EH (cell line): ENCODE measurements around the gene ASCL5.
A peak's percentile ranks its signal among the peaks of the same experiment; 100 is the strongest.
"Not testable (repeated sequence)": the region's sequence is repeated elsewhere in the genome, so short reads cannot be mapped to it uniquely, and the experiment has no call there.

Experiments used
- DNase-seq: peaks from one replicate; pipeline ENCODE4 v3.0.0-alpha.2; 2015; ENCODE audit warnings: low read depth

The ASCL5 gene, protein sequence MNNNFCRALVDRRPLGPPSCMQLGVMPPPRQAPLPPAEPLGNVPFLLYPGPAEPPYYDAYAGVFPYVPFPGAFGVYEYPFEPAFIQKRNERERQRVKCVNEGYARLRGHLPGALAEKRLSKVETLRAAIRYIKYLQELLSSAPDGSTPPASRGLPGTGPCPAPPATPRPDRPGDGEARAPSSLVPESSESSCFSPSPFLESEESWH

GRCh38 chr1:201126832-201127754 is at the start of gene ASCL5:
TSS of gene ASCL5 (minus strand) at chr1:201127184. CDS start at chr1:201115372, 11,812 bp downstream.
- peak; percentile 36 for DNase-seq

- no peak for DNase-seq
These were observed 49.0 kb upstream of the ASCL5 start for GRCh38 chr1:201175820-201176500.

GRCh38 chr1:201173736-201174135 is 46.8 kb upstream of the ASCL5 start:
- no peak for DNase-seq

GRCh38 chr1:201172999-201173610 is 46.1 kb upstream of the ASCL5 start:
- no peak for DNase-seq

- DNase-seq = no peak
These were observed 45.3 kb upstream of the ASCL5 start for GRCh38 chr1:201172326-201172725.

DNA sequence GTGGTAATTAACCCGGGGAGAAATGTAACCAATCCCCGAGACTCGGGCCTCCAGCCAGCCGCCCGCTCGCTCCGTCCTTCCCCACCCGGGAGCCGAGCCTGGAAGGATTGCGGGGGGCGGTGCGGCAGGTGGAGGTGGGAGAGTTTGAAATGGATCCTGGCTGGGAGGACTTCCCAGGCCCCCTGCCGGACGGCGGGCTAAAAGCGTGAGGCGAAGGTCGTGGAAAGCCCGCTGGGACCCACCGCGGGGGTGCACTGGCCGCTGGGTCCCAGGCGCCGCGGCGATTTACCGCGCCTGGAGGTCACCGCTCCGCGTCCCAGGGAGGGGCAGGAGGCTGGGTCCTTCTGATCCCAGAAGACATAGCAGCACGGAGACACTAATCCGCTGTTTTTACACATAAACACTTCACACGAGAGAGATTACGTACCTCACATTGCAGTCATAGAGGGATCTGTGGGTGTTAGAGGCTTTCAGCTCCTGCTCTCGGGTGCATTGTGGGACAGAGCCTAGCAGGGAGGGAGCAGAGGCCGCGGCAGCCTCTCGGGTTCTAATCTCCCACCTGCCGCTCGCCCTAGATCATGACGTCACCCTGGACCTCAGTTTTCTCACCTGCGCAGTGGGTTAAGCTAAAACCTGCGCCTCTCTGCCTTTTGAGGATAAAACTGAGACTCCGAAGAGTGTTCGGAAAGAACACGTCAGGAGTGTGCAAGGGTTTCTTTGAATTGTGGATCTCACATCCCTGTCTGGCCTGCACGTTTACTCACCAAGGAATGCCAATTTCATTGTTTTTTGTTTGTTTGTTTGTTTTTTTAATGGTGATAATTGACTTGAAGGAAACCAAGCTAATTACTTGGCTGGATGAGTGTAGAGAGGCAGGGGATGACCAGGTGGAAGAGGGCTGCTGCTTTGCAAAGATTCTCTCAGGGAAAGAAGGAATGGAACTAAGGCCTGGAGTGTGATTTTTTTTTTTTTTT is 44.4 kb upstream of the ASCL5 start:
- peak; percentile 61 for DNase-seq

DNA sequence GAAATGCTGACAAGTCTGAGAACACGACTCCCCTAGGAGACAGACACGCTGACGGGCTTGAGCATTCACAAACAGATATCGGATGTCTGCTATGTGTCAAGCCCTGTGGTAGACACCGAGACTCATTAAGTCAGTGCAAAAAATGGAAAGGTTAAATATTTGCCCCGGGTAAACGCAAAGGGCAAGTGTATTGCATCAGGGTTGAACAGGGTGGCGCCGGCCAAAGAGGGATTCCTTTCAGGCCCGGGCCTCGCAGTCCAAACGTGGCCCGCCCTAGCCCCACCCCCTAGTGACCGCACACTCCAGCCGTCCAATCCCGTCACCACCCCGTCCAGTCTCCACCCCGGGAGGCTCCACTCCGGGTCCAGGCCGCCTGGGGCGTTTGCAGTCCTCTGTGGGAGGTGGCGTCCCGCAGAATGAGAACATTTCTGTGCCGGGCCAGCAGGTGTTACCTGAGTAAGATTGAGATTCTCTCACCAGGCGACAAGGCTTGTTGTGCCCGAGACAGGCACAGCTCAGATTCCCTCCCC is 43.6 kb upstream of the ASCL5 start:
- DNase-seq = peak; percentile 95

DNA sequence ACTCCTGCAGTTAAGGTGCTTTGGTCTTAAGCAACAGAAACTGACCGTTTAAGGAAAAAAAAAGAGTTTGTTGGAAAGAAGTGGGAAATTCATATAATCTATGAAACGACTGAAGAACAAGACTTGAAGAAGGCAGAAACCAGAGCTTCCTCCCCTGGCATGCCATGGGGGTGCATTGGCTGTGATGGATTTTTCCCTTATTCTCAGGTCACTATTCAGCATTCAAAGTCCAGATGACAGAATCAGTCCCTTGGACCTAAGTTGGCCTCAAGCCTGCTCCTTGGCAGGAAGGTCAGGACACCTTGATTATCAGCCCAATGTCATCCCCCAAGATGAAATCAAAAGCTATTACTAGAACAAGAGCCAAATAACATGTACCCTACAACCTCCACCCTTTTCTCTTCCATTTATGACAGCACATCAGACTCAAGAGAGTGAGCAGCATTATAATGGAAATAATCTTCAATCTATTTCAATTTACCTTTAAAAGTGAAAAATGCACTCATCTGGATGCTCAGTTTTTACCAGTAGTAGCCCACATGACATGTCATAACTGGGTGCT is 43.1 kb upstream of the ASCL5 start:
- no peak for DNase-seq

DNA sequence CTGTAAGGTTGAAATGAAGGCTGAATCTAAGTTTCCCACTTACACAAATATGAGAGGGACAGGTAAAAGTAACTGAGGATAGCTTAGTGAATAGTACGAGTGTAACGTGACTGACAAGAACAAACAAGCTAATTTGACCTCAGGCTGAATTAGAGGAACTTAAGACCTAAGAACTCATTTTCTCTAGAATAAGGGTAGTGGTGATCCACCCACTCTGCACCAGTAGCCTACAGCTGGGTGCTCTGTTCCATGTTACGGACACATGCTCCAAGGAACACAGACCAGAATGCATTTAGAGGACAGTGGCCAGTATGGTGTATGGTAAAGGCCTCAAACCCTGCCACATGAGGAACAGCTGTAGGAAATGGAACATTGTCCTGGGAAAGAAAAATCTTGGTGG is 42.2 kb upstream of the ASCL5 start:
- no peak for DNase-seq

DNA sequence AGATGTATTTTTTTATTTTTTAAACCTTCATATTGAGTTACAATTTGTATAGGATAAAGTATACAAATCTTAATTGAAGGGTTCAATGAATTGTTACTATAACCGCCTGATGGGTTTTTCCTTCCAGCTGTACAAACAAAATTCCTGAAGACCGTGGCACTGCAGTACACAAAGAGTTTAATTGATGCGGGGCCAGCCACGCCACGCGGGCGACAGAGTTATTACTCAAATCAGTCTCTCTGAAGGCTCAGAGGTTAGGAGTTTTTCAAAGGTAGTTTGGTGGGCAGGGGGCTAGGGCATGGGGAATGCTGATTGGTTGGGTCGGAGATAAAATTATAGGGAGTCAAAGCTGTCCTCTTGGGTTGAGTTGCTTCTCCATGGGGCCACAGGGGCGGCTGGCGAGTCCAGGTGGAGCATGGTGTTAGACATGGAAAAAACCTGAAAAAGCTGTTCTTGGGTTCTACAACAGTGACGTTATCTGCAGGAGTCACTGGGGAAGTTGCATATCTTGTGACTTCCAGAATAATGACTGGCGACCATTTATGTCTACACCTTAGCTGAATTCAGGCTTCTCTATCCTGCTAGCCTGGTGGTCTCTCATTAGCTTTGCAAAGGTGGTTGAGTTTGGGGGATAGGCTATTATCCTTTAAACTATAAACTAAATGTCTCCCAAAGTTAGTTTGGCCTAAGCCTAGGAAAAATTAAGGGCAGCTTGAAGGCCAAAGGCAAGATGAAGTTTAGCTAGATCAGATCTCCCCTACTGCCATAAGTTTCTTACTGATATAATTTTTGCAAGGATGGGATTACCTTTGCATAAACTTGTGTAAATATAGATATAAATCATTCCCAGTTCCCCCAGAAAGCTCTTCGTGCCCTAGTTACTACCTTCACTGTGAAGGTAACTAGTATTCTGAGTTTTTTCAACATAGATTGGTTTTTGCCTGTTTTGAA is 40.3 kb upstream of the ASCL5 start:
- no peak for DNase-seq

GRCh38 chr1:201164645-201165044 is 37.7 kb upstream of the ASCL5 start:
- peak; percentile 12 for DNase-seq

DNA sequence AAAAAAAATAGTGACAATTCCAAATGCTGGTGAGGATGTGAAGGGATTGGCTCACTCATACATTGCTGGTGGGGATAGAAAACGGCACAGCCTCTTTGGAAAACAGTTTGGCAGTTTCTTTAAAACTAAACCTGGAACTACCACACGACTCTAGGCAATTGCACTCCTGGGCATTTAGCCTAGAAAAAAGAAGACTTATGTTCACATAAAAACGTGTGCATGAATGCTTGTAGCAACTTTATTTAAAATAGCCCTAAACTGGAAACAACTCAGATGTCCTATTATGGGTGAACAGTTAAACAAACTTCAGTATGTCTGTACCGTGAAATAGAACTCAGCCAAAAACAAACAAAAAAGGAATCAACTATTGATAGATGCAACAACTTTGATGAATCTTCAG is 36.7 kb upstream of the ASCL5 start:
- no peak for DNase-seq

DNA sequence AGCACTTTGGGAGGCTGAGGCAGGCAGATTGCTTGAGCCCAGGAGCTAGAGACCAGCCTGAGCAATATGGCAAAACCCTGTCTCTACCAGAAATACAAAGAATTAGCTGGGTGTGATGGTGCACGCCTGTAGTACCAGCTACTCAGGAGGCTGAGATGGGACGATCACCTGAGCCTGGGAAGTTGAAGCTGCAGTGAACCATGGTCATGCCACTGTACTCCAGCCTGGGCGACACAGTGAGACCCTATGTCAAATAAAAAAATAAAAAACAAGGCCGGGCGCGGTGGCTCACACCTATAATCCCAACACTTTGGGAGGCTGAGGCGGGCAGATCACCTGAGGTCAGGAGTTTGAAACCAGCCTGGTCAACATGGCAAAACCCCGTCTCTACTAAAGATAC is 36.1 kb upstream of the ASCL5 start:
- not testable (repeated sequence) for DNase-seq

DNA sequence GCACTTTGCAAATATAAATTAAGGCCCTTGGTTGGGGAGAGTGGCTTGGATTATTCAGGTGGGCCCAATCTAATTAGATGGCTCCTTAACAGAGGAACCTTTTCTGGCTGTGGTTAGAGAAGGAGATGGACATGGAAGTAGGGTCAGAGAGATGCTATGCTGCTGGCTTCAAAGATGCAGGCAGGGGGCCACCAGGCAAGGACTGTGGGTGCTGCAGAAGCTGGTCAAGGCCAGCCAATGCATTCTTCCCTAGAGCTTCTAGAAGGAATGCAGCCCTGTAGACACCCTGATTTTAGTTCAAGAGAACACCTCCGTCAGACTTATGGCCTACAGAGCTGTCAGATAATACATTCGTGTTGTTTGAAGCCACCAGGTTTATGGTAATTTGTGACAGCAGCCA is 31.0 kb upstream of the ASCL5 start:
- no peak for DNase-seq

GRCh38 chr1:201156819-201157218 is 29.8 kb upstream of the ASCL5 start:
- no peak for DNase-seq

GRCh38 chr1:201156346-201156745 is 29.4 kb upstream of the ASCL5 start:
- DNase-seq = no peak

- DNase-seq = no peak
These were observed 28.4 kb upstream of the ASCL5 start for GRCh38 chr1:201155354-201155753.

- DNase-seq = peak; percentile 93
These were observed 27.6 kb upstream of the ASCL5 start, which contains the start of gene TMEM9 for GRCh38 chr1:201154389-201155165. TSS of gene TMEM9 (minus strand) at chr1:201154474. CDS start at chr1:201153923, 551 bp downstream.
